Osteocyte (in vitro differentiated cells): ENCODE data around the gene CREB5. TPM values are rescaled to one million over a fixed set of nuclear protein-coding genes. Genes with fewer than 3 reads are reported as not detected.

Source experiments
- DNase-seq: peaks from one replicate; pipeline ENCODE4 v3.0.0; 2021; ENCODE audit warnings: mixed read lengths; ENCODE audit not compliant: unreplicated experiment; ENCODE audit errors: extremely low spot score
- H3K27ac Mint-ChIP-seq: one replicate; pipeline ENCODE4 v1.8.0; 2021; ENCODE audit warnings: mild to moderate bottlenecking, mixed read lengths; ENCODE audit not compliant: unreplicated experiment
- H3K27me3 Mint-ChIP-seq: one replicate; pipeline ENCODE4 v1.8.0; 2021; ENCODE audit warnings: mixed read lengths; ENCODE audit not compliant: unreplicated experiment
- H3K36me3 Mint-ChIP-seq: one replicate; pipeline ENCODE4 v1.8.0; 2021; ENCODE audit warnings: mixed read lengths; ENCODE audit not compliant: unreplicated experiment
- H3K4me1 Mint-ChIP-seq: one replicate; pipeline ENCODE4 v1.8.0; 2021; ENCODE audit warnings: mixed read lengths; ENCODE audit not compliant: unreplicated experiment
- H3K4me3 Mint-ChIP-seq: one replicate; pipeline ENCODE4 v1.8.0; 2021; ENCODE audit warnings: mild to moderate bottlenecking, moderate library complexity, mixed read lengths; ENCODE audit not compliant: unreplicated experiment
- H3K9me3 Mint-ChIP-seq: one replicate; pipeline ENCODE4 v1.8.0; 2021; ENCODE audit warnings: mixed read lengths; ENCODE audit not compliant: unreplicated experiment
- CTCF ChIP-seq: fragments of 200-600 bp; sonication (generic); IDR thresholded peaks from 2 replicates; pipeline ENCODE4 v1.5.0; 2021; ENCODE audit warnings: antibody characterized with exemption, mild to moderate bottlenecking, moderate library complexity
- total RNA-seq: library from RNA; stranded (reverse); gene quantifications from 2 replicates; pipeline ENCODE4 v1.2.1, GENCODE V29; 2021

The CREB5 gene
- total RNA-seq, 1 donor from 2014 or later: 7.5 TPM

GRCh38 chr7:28493477-28493876 is 81.2 kb downstream of the CREB5 start:
- DNase-seq: no peak
- Mint-ChIP-seq H3K4me1 (peaks cover 6% of the 10 kb centered on the region), H3K27ac (no peak overlapping the region), H3K4me3 (no peak overlapping the region), H3K36me3 (peaks cover 3% of the 10 kb centered on the region), H3K27me3 (no peaks in the 10 kb centered on the region), H3K9me3 (no peaks in the 10 kb centered on the region)
- TF ChIP-seq CTCF: no peak

GRCh38 chr7:28497009-28497408 is 84.7 kb downstream of the CREB5 start:
- Mint-ChIP-seq H3K4me3 (no peak overlapping the region), H3K9me3 (no peaks in the 10 kb centered on the region), H3K36me3 (no peaks in the 10 kb centered on the region), H3K27ac (no peak overlapping the region), H3K27me3 (no peaks in the 10 kb centered on the region), H3K4me1 (no peaks in the 10 kb centered on the region)
- no peak for TF ChIP-seq CTCF
- no peak for DNase-seq

- H3K27ac Mint-ChIP-seq: no peak overlapping the region
- H3K36me3 Mint-ChIP-seq: no peaks in the 10 kb centered on the region
These were observed 86.3 kb downstream of the CREB5 start for GRCh38 chr7:28498636-28499035.

GRCh38 chr7:28500138-28500537 is 87.8 kb downstream of the CREB5 start:
- TF ChIP-seq CTCF: no peak
- Mint-ChIP-seq H3K4me1 (no peaks in the 10 kb centered on the region), H3K4me3 (no peak overlapping the region), H3K27me3 (no peaks in the 10 kb centered on the region), H3K36me3 (no peaks in the 10 kb centered on the region), H3K27ac (no peak overlapping the region), H3K9me3 (no peaks in the 10 kb centered on the region)
- DNase-seq: no peak

More at GRCh38 chr7:28498636-28499035, 86.3 kb downstream of the CREB5 start:
- H3K4me3 Mint-ChIP-seq: no peak overlapping the region
- H3K4me1 Mint-ChIP-seq: no peaks in the 10 kb centered on the region
- no peak for TF ChIP-seq CTCF
- no peaks in the 10 kb centered on the region for H3K27me3 Mint-ChIP-seq
- no peak for DNase-seq
- no peaks in the 10 kb centered on the region for H3K9me3 Mint-ChIP-seq

- no peak overlapping the region for H3K27ac Mint-ChIP-seq
- no peaks in the 10 kb centered on the region for H3K9me3 Mint-ChIP-seq
- DNase-seq: no peak
- no peak overlapping the region for H3K4me3 Mint-ChIP-seq
- no peaks in the 10 kb centered on the region for H3K27me3 Mint-ChIP-seq
- no peak for TF ChIP-seq CTCF
- no peaks in the 10 kb centered on the region for H3K4me1 Mint-ChIP-seq
- peaks cover 2% of the 10 kb centered on the region for H3K36me3 Mint-ChIP-seq
These were observed 90.1 kb downstream of the CREB5 start for GRCh38 chr7:28502408-28502807.
